Measurements from ENCODE around the gene HIPK2. TPM values are rescaled to one million over a fixed set of nuclear protein-coding genes. Genes with fewer than 3 reads are reported as not detected.
A peak's percentile ranks its signal among the peaks of the same experiment; 100 is the strongest.

Gene HIPK2
- total RNA-seq, 2 experiments from 2014 or later = 17.3 to 17.6 TPM

GRCh38 chr7:139648941-139649425 lies 128.8 kb downstream of the HIPK2 start:
- Mint-ChIP-seq H3K9me3 (no peaks in the 10 kb centered on the region), H3K27me3 (no peaks in the 10 kb centered on the region), H3K36me3 (ENCODE audit: low read depth) (no peaks in the 10 kb centered on the region), H3K27ac (peak overlapping the region; percentile 31), H3K4me3 (peak overlapping the region; percentile 11), H3K4me1 (ENCODE audit: low read depth) (peaks cover 49% of the 10 kb centered on the region)
- ATAC-seq (peak; percentile 69), DNase-seq (peak; percentile 69)
- POLR2A ChIA-PET = no interaction called here
- intact Hi-C loops (cut with micrococcal nuclease) = loop anchor here (1.0 to 5.0 kb wide), 2 partner anchors 32 to 128 kb away; partner anchors contain the start of gene HIPK2
- CTCF ChIA-PET = interaction anchor here (4.2 to 4.6 kb wide), 4 partner anchors 12 to 133 kb away, joined by 37 to 62 read pairs (median 47); partner anchors contain the start of gene HIPK2
- TF ChIP-seq CTCF (IDR thresholded peaks at IDR 0.05) = no peak

GRCh38 chr7:139648391-139648861 lies 129.4 kb downstream of the HIPK2 start:
- ATAC-seq = no peak
- DNase-seq = no peak
- Mint-ChIP-seq H3K36me3 (ENCODE audit: low read depth) (no peaks in the 10 kb centered on the region), H3K9me3 (no peaks in the 10 kb centered on the region), H3K27ac (peak overlapping the region; percentile 31), H3K27me3 (no peaks in the 10 kb centered on the region), H3K4me1 (ENCODE audit: low read depth) (peaks cover 55% of the 10 kb centered on the region), H3K4me3 (peak overlapping the region; percentile 11)
- TF ChIP-seq CTCF (IDR thresholded peaks at IDR 0.05) = no peak
- POLR2A ChIA-PET = interaction anchor here (1.4 kb wide), 1 partner anchor 33 kb away, joined by 4 read pairs; no protein-coding TSS in a partner anchor
- intact Hi-C loops (cut with micrococcal nuclease) = loop anchor here (5.0 kb wide), 1 partner anchor 129 kb away; the partner anchor contains the start of gene HIPK2
- CTCF ChIA-PET = interaction anchor here (1.0 to 4.6 kb wide), 13 partner anchors 11 to 356 kb away, joined by 3 to 66 read pairs (median 32); partner anchors contain the start of gene HIPK2

- ATAC-seq = no peak
- peaks cover 58% of the 10 kb centered on the region for H3K4me1 Mint-ChIP-seq (ENCODE audit: low read depth)
- H3K27ac Mint-ChIP-seq = peak overlapping the region; percentile 31
- H3K9me3 Mint-ChIP-seq = no peaks in the 10 kb centered on the region
- ChIA-PET POLR2A (interaction anchor here (0.6 to 1.4 kb wide), 3 partner anchors 33 to 93 kb away, joined by 3 to 4 read pairs (median 3); no protein-coding TSS in a partner anchor), CTCF (interaction anchor here (0.7 to 4.6 kb wide), 23 partner anchors 11 to 357 kb away, joined by 3 to 66 read pairs (median 15); partner anchors contain the start of genes HIPK2 and TBXAS1)
- DNase-seq = no peak
- no peak for TF ChIP-seq CTCF (IDR thresholded peaks at IDR 0.05)
- intact Hi-C loops (cut with micrococcal nuclease) = loop anchor here (2.0 to 5.0 kb wide), 2 partner anchors 129 to 355 kb away; partner anchors contain the start of gene HIPK2
- H3K36me3 Mint-ChIP-seq (ENCODE audit: low read depth) = no peaks in the 10 kb centered on the region
- no peak overlapping the region for H3K4me3 Mint-ChIP-seq
- no peaks in the 10 kb centered on the region for H3K27me3 Mint-ChIP-seq
These were observed 129.9 kb downstream of the HIPK2 start for GRCh38 chr7:139647814-139648390.

GRCh38 chr7:139647085-139647484 lies 130.7 kb downstream of the HIPK2 start:
- no peak for TF ChIP-seq CTCF (IDR thresholded peaks at IDR 0.05)
- no peaks in the 10 kb centered on the region for H3K36me3 Mint-ChIP-seq (ENCODE audit: low read depth)
- H3K27me3 Mint-ChIP-seq = no peaks in the 10 kb centered on the region
- H3K27ac Mint-ChIP-seq = no peak overlapping the region
- intact Hi-C loops (cut with micrococcal nuclease) = loop anchor here (2.0 to 5.0 kb wide), 2 partner anchors 130 to 356 kb away; partner anchors contain the start of gene HIPK2
- DNase-seq = peak; percentile 46
- H3K9me3 Mint-ChIP-seq = no peaks in the 10 kb centered on the region
- ChIA-PET CTCF (interaction anchor here (0.8 to 4.6 kb wide), 28 partner anchors 7 to 416 kb away, joined by 3 to 66 read pairs (median 14); partner anchors contain the start of genes HIPK2 and TBXAS1), POLR2A (interaction anchor here (0.8 to 1.4 kb wide), 5 partner anchors 10 to 103 kb away, joined by 3 to 4 read pairs (median 3); no protein-coding TSS in a partner anchor)
- no peak overlapping the region for H3K4me3 Mint-ChIP-seq
- peak; percentile 48 for ATAC-seq
- peaks cover 61% of the 10 kb centered on the region for H3K4me1 Mint-ChIP-seq (ENCODE audit: low read depth)

Measured in activated CD8-positive, alpha-beta T cell treated with anti-CD3 and anti-CD28 coated beads for 36 hours (primary cell).